Measurements from ENCODE around the gene AHNAK2. TPM values are rescaled to one million over a fixed set of nuclear protein-coding genes. Genes with fewer than 3 reads are reported as not detected.

The AHNAK2 gene
- total RNA-seq, 1 experiment from 2014 or later, result 45.0 TPM

DNA sequence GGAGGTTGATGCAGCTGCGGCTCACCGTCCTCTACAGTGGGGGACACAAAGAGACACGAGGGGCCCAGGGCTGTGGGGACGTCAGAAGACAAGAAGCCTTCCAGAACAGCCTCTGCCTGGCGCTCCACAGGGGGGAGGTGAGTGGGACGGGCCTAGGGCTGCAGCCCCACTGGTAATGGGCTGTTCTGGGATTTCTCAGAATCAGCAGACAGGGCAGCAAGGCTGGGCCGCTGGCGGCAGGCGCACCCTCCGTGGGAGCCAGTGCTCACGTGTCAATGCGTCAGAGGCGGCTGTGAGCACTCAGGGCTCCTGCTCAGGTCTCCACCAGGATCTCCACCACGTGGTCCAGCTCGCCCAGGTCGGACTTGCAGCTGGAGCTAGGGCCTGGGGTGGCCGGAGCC is 32.7 kb upstream of the AHNAK2 start:
- Histone ChIP-seq H3K9ac (ENCODE audit: low read length) (no peak overlapping the region), H2AFZ (ENCODE audit: low read depth, low read length, poor library complexity, severe bottlenecking) (no peak overlapping the region), H3K27ac (ENCODE audit: low read depth, low read length) (no peak overlapping the region), H3K4me1 (ENCODE audit: control insufficient read depth in 1 of 2, insufficient read depth in 2 of 2, low read length in 2 of 2) (peaks cover 0 to under 1% of the 10 kb centered on the region in 2 experiments; a peak in 1 of 4 replicates), H3K79me2 (ENCODE audit: insufficient read depth, low read length) (peaks cover 75% of the 10 kb centered on the region), H3K4me2 (ENCODE audit: low read length) (no peak overlapping the region), H3K4me3 (replicated peaks in 1 of 2; ENCODE audit: low read depth in 1 of 2, low read length in 2 of 2) (no peak overlapping the region), H3K9me3 (ENCODE audit: control insufficient read depth in 1 of 2, insufficient read depth in 1 of 2, low read depth in 1 of 2, low read length in 2 of 2) (no peaks in the 10 kb centered on the region), H3K9me2 (ENCODE audit: insufficient read depth) (no peaks in the 10 kb centered on the region), H3K36me3 (ENCODE audit: control insufficient read depth in 1 of 2, insufficient read depth in 2 of 2, low read length in 2 of 2) (peaks cover 29 to 30% of the 10 kb centered on the region in 2 experiments), H4K20me1 (ENCODE audit: insufficient read depth) (peaks cover 20% of the 10 kb centered on the region; the same call in 1 of the 2 replicates), H3K27me3 (ENCODE audit: insufficient read depth, low read length) (no peaks in the 10 kb centered on the region)
- ChIA-PET RAD21 (ENCODE audit: low non-redundant PET in 1 of 2, low total read pairs in 2 of 2, uncharacterized antibody in 2 of 2, unreplicated experiment in 2 of 2) (no interaction called here), CTCF (no interaction called here), POLR2A (interaction anchor here (1.4 kb wide), 1 partner anchor 10 kb away, joined by 3 read pairs; the partner anchor contains the start of gene CDCA4)
- TF ChIP-seq, protein P1, sequence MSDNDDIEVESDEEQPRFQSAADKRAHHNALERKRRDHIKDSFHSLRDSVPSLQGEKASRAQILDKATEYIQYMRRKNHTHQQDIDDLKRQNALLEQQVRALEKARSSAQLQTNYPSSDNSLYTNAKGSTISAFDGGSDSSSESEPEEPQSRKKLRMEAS (IDR thresholded peaks at IDR 0.05), result no peak
- TF ChIP-seq POLR2A (IDR thresholded peaks at IDR 0.05; ENCODE audit: borderline replicate concordance, extremely low read depth, insufficient read depth, insufficient read length), result no peak
- no peak for TF ChIP-seq SIN3A (IDR thresholded peaks at IDR 0.05; ENCODE audit: low read depth)
- TF ChIP-seq EGR1 (IDR thresholded peaks at IDR 0.05; ENCODE audit: low read depth), result no peak
- TF ChIP-seq CBX3 (IDR thresholded peaks at IDR 0.05; ENCODE audit: low read depth), result no peak
- no peak for TF ChIP-seq EZH2phosphoT487 (IDR thresholded peaks at IDR 0.05; ENCODE audit: borderline replicate concordance)
- no peak for TF ChIP-seq EZH2 (IDR thresholded peaks at IDR 0.05)
- TF ChIP-seq POLR2AphosphoS5 (IDR thresholded peaks at IDR 0.05; ENCODE audit: low read depth, low read length), result no peak
- TF ChIP-seq ELF1 (IDR thresholded peaks at IDR 0.05; ENCODE audit: borderline replicate concordance, low read depth), result no peak
- intact Hi-C loops (cut with micrococcal nuclease), result no loop called here
- DNase-seq (ENCODE audit: low read depth, low spot score) (no peak), ATAC-seq (no peak)
- BruUV-seq (replicated peaks), result no TSS peak

DNA sequence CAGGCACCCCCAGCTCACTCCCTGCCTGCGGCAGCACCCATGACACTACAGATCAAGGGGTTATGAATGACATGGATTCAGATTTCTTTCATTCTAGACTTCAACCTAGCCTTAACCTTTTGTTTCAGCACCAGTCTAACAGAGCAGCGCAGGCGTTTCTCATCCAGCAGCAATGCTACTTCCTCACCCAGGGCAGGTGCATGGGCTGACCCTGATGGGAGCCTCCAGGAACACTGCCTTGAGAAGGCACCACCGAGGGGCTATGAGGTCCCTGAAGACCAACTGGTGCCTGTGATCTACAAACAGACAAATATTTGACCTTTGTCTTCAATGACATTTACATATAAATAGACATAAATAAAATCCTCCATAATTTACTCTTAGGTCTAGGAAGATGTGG is 31.9 kb upstream of the AHNAK2 start:
- TF ChIP-seq SRF (IDR thresholded peaks at IDR 0.05; ENCODE audit: low read depth) (no peak), JUND (IDR thresholded peaks at IDR 0.05) (no peak), REST (IDR thresholded peaks at IDR 0.05; ENCODE audit: low read depth) (no peak)
- Histone ChIP-seq H4K20me1 (ENCODE audit: insufficient read depth) (peaks cover 19% of the 10 kb centered on the region; the same call in 1 of the 2 replicates), H3K4me3 (replicated peaks in 1 of 2; ENCODE audit: low read depth in 1 of 2, low read length in 2 of 2) (no peak overlapping the region), H3K27ac (ENCODE audit: low read depth, low read length) (no peak overlapping the region), H3K79me2 (ENCODE audit: insufficient read depth, low read length) (peaks cover 67% of the 10 kb centered on the region), H3K9me3 (ENCODE audit: control insufficient read depth in 1 of 2, insufficient read depth in 1 of 2, low read depth in 1 of 2, low read length in 2 of 2) (no peaks in the 10 kb centered on the region), H3K27me3 (ENCODE audit: insufficient read depth, low read length) (no peaks in the 10 kb centered on the region), H3K9me2 (ENCODE audit: insufficient read depth) (no peaks in the 10 kb centered on the region), H3K4me1 (ENCODE audit: control insufficient read depth in 1 of 2, insufficient read depth in 2 of 2, low read length in 2 of 2) (no peaks in the 10 kb centered on the region), H2AFZ (ENCODE audit: low read depth, low read length, poor library complexity, severe bottlenecking) (no peak overlapping the region), H3K36me3 (ENCODE audit: control insufficient read depth in 1 of 2, insufficient read depth in 2 of 2, low read length in 2 of 2) (peaks cover 29 to 30% of the 10 kb centered on the region in 2 experiments), H3K4me2 (ENCODE audit: low read length) (no peak overlapping the region), H3K9ac (ENCODE audit: low read length) (no peak overlapping the region)
- intact Hi-C loops (cut with micrococcal nuclease), result no loop called here
- DNase-seq (ENCODE audit: low read depth, low spot score) (no peak), ATAC-seq (no peak)
- BruUV-seq (replicated peaks), result TSS peak; percentile 3
- CTCF ChIA-PET, result no interaction called here
- RAD21 ChIA-PET (ENCODE audit: low non-redundant PET in 1 of 2, low total read pairs in 2 of 2, uncharacterized antibody in 2 of 2, unreplicated experiment in 2 of 2), result no interaction called here
- POLR2A ChIA-PET, result no interaction called here

All from HCT116 (cell line).